Measurements from ENCODE around the gene RNF133.
"Not testable (repeated sequence)": the region's sequence is repeated elsewhere in the genome, so short reads cannot be mapped to it uniquely, and the experiment has no call there.

Gene RNF133

DNA sequence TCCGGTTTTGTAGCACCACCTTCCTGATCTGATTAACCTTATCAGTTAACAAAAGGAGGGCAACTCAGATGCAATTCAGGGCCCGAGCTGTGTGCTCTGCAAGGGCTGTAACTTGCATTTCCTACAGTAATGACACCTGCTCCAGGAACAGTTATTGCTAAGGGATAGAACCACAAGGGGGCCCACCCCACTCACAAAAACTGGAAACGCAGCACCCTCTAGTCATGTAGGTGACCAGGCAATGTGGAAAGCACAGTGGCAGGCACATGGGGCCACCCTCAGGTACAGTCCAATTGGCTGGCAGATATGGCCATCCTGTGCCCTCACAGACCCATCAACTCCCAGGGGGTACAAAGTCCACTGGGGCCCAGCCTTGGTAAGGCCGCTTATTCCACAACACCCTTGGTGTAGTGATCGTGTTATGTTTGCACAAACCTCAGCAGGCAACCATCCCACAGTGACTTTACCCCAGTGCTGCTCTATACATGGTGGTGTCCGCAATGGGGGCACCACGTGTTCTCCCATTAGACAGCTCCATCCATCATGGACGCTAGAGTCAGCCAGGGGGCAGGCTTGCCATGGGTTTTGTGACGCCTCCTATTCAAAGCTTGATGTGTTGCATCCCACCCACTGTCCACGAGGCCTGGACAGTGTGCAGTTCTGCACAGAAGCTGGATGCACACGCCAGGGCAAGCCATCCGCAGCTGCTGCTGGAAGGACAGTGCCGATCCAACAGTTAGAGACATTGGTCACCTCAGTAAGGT, 9.4 kb downstream of the RNF133 start:
- no peak overlapping the region for H3K4me3 ChIP-seq (ENCODE audit: low read depth, low read length)

- H3K4me3 ChIP-seq (ENCODE audit: low read depth, low read length): no peak overlapping the region
Measured at GRCh38 chr7:122688400-122688998, 10.4 kb downstream of the RNF133 start.

DNA sequence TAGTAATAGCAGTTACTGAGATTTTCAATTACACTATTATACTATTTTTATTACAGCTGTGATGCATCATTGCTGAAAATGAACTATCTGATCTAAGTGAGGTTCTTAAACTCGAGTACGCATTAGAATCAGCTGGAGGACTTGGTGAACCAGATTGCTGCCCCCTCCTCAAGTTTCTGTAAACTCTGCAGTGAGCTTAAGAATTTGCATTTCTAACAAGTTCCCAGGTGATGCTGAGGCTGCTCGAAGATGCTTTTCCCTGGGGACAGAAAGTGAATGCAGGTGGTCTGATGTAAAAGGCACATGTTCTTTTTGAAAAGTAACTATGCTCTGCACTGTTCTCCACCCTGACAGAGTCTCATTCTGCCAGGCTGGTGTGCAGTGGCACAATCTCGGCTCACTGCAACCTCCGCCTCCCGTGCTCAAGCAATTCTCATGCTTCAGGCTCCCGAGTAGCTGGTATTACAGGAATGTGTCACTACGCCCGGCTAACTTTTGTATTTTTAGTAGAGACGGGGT, 12.5 kb downstream of the RNF133 start:
- H3K4me3 ChIP-seq (ENCODE audit: low read depth, low read length): no peak overlapping the region

GRCh38 chr7:122684504-122684903, 14.4 kb downstream of the RNF133 start:
- no peak overlapping the region for H3K4me3 ChIP-seq (ENCODE audit: low read depth, low read length)

GRCh38 chr7:122682815-122683550, 15.9 kb downstream of the RNF133 start:
- no peak overlapping the region for H3K4me3 ChIP-seq (ENCODE audit: low read depth, low read length)

- H3K4me3 ChIP-seq (ENCODE audit: low read depth, low read length): not testable (repeated sequence)
Measured at GRCh38 chr7:122681186-122681585, 17.7 kb downstream of the RNF133 start.

DNA sequence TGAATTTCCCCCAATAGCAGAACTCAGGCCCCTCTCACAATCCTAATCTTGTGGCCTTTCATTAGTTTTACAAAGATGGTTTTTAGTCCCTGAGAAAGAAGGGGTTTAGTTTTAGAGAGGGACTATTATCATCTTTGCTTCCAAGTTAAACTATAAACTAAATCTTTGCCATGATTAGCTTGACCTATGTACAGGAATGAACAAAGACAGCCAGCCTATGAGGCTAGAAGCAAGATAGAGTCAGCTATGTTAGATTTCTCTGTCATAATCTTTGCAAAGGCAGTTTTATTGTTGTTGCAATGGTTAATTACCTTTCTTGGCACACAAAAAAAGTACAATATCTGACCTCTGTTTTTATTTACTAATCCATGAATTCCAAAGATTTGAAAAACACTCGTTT, 19.1 kb downstream of the RNF133 start:
- no peak overlapping the region for H3K4me3 ChIP-seq (ENCODE audit: low read depth, low read length)

DNA sequence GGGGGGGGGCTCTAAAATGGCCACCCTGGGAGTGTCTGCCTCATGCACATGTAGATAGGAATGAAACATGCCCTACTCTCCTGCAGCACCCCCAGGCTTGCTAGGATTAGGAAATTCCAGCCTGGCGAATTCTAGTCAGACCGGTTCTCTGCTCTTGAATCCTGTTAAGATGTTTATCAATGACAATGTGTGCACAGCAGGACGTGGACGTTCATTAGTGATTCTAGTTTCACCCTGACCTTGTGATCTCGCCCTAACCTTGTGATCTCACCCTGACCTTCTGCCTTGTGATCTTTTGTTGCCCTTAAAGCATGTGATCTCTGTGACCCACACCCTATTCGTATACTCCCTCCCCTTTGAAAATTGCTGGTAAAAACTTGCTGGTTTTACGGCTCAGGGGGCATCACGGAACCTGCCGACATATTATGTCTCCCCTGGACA, 19.6 kb downstream of the RNF133 start:
- H3K4me3 ChIP-seq (ENCODE audit: low read depth, low read length): not testable (repeated sequence)

DNA sequence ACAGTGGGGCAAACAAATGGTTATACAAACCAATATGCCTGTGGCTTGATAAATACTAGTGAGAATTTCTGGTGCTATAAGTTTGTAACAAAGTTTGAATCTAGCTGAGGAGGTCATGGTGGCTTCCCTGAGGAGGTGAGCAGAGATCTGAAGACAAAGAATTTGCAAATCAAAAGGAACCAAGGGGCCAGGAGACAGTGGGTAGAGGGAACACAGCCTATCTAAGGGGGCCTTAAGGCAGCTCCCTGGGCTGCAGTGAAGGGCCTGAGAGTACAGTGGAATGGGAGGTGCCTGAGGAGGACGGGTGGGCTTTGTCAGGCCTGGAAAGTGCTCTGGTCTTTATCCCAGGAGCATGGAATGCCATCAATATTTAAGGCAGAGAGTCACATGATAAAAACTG, 21.8 kb downstream of the RNF133 start:
- no peak overlapping the region for H3K4me3 ChIP-seq (ENCODE audit: low read depth, low read length)

GRCh38 chr7:122676466-122676865, 22.5 kb downstream of the RNF133 start:
- H3K4me3 ChIP-seq (ENCODE audit: low read depth, low read length): no peak overlapping the region

DNA sequence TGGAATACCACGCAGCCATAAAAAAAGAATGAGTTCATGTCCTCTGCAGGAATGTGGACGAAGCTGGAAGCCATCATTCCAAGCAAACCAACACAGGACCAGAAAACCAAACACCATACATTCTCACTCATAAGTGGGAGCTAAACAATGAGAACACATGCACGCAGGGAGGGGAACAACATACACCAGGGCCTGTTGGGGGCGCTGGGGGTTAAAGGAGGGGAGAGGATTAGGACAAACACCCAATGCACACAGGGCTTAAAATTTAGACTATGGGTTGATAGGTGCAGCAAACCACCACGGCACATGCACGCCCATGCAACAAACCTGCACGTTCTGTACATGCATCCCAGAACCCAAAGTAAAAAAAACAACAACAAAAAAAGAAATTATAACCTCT, 23.3 kb downstream of the RNF133 start:
- H3K4me3 ChIP-seq (ENCODE audit: low read depth, low read length): no peak overlapping the region

- no peak overlapping the region for H3K4me3 ChIP-seq (ENCODE audit: low read depth, low read length)
Measured at GRCh38 chr7:122675011-122675410, 23.9 kb downstream of the RNF133 start.

GRCh38 chr7:122674502-122674901, 24.4 kb downstream of the RNF133 start:
- H3K4me3 ChIP-seq (ENCODE audit: low read depth, low read length): no peak overlapping the region

DNA sequence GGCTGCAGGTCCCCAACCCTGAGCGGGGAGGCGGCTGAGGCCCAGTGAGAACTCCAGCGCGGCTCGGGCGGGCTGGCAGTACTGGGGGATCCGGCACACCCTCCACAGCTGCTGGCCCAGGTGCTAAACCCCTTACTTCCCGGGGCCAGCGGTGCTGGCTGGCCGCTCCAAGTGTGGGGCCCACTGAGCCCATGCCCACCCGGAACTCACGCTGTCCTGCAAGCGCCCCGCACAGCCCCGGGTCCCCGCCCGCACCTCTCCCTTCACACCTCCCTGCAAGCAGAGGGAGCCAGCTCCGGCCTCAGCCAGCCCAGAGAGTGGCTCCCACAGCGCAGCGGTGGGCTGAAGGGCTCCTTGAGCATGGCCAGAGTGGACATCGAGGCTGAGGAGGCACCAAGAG, 25.0 kb downstream of the RNF133 start:
- no peak overlapping the region for H3K4me3 ChIP-seq (ENCODE audit: low read depth, low read length)

GRCh38 chr7:122672536-122672935, 26.4 kb downstream of the RNF133 start:
- H3K4me3 ChIP-seq (ENCODE audit: low read depth, low read length): no peak overlapping the region

DNA sequence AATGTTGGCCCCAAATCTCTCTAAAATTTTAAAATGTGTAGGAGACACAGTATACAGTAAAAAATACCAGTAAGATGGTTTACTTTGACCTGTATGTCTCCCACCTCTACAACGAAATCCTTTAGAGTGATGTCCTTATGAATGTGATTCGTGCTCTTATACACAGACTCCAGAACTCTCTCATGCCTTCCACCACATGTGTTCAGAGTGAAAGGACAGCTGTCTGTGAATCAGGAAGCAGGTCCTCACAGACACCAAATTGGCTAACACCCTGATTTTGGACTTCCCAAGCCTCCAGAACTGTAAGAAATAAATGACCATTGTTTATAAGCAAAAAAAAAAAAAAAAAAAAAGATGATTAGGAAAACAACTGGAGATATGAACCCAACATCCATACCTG, 35.2 kb downstream of the RNF133 start:
- H3K4me3 ChIP-seq (ENCODE audit: low read depth, low read length): no peak overlapping the region

- H3K4me3 ChIP-seq (ENCODE audit: low read depth, low read length): no peak overlapping the region
Measured at GRCh38 chr7:122658856-122659255, 40.1 kb downstream of the RNF133 start.

DNA sequence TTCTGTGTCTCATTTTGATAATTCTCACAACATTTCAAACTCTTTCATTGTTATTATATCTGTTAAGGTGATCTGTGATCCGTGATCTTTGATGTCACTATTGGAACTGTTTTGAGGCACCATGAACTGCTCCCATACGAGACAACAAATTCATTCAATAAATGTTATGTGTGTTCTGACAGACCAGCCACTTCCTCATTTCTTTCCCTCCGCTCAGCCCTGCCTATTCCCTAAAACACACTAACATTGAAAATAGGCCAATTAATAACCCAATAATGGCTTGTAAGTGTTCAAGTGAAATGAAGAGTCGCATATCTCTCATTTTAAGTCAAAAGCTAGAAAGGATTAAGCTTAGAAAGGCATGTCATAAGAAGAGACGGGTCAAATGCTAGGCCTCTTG, 45.2 kb downstream of the RNF133 start:
- no peak overlapping the region for H3K4me3 ChIP-seq (ENCODE audit: low read depth, low read length)

GRCh38 chr7:122652876-122653275, 46.0 kb downstream of the RNF133 start:
- no peak overlapping the region for H3K4me3 ChIP-seq (ENCODE audit: low read depth, low read length)

DNA sequence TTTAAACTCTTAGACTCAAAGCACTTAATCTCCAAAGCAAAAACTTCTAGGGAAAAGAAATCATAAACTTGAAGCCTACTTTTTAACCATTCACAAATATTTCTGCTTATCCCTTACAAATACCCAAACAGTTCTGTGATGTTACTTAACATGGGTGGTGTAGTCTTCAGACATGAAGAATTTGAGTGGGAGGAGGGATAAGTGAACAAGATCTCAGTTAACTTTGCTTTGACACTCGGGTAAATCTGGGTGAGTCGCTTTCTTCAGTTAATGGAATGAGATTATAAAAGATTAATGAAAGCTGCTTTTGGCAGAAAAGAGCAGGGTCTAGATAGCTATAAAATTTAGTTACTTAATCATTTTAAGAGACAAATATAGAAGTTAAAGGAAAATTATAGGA, 47.5 kb downstream of the RNF133 start:
- no peak overlapping the region for H3K4me3 ChIP-seq (ENCODE audit: low read depth, low read length)

All from iPS-11a (cell line).